Measurements from ENCODE around the gene JUN. TPM values are rescaled to one million over a fixed set of nuclear protein-coding genes. Genes with fewer than 3 reads are reported as not detected.

The JUN gene
- total RNA-seq, 1 experiment from 2014 or later = 4.1 TPM

DNA sequence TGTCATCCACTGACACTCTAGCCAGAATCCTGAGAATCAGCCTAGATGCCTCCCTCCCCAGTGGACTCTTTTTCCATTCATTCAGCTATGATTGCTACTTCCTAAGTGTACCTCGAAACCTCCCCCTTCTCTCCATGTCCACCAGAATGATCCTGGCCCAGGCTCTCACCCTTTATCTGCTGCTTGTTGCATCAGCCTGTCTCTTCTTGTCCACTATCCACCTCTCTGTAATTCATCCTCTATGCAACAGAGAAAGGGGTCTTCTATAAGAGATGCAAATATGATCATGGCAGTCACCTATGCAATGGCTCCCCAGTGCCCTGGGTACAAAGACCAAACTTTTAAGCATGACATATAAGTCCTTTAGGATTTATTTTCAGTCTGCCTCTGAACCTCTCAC is 37.7 kb downstream of the JUN start:
- in situ Hi-C loops (cut with HindIII; ENCODE audit: low pct_unique_long_range_greater_than_20kb, low sequenced_read_pairs) = no loop called here

DNA sequence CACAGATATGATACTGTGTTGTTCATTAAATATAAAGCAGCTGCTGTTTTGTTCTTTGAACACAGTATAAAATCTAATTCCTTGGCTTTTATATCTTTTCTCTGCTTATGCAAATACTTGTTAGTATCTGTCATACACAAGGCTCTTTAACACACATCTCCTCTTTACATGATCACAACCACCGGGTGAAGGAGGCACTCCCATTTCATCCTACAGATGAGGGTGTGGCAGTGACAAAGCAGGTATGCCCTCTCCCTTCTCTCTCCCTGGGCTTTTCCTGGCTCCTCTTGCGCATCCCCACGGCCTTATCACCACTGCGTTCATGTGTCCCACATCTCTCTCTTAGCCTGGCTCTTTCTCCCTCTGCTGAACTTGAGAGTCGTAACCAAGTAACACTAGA is 38.2 kb downstream of the JUN start:
- no peak for DNase-seq (ENCODE audit: low read depth, low spot score)
- in situ Hi-C loops (cut with HindIII; ENCODE audit: low pct_unique_long_range_greater_than_20kb, low sequenced_read_pairs) = no loop called here

More for the DNA sequence above, 37.7 kb downstream of the JUN start:
- DNase-seq (ENCODE audit: low read depth, low spot score) = no peak

DNA sequence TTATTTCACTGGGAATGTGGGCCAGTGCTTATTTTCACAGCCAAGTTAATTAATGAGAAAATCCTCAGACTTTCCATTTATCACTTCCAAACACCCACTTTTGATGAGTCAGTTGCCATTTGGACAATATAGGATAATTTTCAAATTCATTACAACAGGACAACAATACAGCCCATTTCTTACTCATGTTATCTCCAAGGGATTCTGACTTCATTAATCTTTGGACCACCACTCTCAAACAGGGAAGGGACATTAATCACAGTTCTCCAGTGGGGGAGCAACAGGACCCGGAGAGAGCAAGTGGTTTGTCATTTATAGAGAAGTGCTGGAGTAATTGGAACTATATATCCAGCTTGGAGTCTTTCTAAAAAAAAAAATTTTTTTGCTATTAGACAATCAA is 38.7 kb downstream of the JUN start:
- no peak for DNase-seq (ENCODE audit: low read depth, low spot score)
- in situ Hi-C loops (cut with HindIII; ENCODE audit: low pct_unique_long_range_greater_than_20kb, low sequenced_read_pairs) = no loop called here

DNA sequence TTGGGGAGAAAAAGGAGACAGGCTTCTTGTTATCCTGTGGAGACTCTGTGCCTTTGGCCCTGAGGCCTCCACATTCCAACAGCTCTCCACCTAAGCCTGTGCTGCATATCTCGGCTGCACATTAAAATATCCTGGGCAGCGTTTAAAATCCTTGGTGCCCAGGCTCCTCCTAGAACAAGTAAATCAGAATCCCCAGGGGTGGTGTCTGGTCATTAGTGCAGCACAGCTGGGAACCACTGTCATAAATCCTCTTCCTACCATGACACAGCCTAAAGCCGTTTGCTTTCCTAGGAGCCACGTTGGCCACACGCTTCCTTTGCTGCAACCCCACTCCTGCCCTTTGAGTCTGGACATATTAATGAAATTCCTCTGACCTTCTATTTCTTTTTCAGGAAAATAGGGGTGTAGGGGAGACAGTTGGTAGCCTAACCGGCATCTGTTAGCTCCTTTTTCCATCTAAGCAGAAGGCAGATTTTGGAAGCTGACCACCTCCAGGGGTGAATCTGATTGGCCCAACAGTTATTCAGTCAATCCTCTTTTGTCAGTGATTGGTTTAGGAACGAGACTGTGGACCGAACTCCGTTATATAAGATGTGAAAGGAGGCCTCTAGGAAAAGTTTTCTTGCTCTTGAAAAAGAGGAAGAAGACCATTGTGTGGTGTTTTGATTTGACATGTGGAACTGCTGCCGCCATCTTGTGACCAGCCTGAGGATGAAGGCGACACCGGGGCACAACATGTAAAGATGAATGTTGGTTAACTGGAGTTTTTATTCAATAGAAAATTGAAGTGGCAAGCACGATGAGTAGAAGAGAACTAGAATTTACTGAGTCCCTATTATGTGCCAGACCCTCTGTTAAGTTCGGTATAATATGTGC is 41.9 kb downstream of the JUN start:
- in situ Hi-C loops (cut with HindIII; ENCODE audit: low pct_unique_long_range_greater_than_20kb, low sequenced_read_pairs) = no loop called here
- DNase-seq (ENCODE audit: low read depth, low spot score) = no peak

DNA sequence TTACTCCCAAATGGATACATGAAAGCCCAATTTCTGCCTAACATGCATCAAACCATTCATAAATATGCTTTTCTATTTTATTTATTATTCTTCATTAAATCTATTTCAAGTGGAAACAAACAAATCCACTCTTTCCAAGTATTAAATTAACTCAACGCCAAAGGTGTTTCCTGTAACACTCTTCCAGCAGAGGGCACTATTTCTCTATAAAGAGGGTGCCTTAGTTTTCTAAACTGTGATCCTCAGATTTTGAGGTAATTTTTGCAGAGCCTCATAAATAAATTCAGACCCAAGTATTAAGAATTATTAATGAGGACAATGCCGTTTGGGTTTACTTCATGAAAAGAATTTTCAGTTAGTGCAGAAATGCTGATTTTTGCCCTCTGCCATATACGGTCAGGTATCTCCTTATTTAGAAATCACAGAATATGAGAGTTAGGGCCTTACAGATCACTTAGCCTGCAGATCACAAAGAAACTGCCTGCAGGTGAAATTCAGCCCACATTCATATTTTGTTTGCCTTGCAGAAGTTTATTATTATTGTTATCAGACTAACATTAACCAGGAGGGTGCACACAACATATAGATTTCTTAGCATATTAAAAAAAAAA is 43.9 kb downstream of the JUN start:
- DNase-seq (ENCODE audit: low read depth, low spot score) = peak; percentile 68
- in situ Hi-C loops (cut with HindIII; ENCODE audit: low pct_unique_long_range_greater_than_20kb, low sequenced_read_pairs) = no loop called here

DNA sequence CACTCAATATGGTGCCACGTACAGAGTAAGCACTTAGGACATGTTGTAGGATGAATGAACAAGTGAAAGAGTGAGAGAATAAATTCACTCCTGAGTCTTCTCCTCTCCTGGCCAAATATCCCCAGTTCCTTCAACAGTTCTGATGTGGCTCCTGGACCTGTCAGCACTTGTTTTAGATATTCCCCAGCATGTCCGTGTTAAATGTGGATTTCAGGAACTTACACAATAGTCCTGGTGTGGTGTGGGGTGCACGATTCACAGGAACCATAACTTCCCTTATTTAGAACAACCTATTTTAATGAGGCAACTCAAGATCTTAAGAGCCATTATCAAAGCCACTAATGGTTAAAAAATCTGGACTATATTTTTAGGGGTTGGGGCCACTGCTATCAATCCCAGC is 45.0 kb downstream of the JUN start:
- DNase-seq (ENCODE audit: low read depth, low spot score) = no peak
- in situ Hi-C loops (cut with HindIII; ENCODE audit: low pct_unique_long_range_greater_than_20kb, low sequenced_read_pairs) = no loop called here

DNA sequence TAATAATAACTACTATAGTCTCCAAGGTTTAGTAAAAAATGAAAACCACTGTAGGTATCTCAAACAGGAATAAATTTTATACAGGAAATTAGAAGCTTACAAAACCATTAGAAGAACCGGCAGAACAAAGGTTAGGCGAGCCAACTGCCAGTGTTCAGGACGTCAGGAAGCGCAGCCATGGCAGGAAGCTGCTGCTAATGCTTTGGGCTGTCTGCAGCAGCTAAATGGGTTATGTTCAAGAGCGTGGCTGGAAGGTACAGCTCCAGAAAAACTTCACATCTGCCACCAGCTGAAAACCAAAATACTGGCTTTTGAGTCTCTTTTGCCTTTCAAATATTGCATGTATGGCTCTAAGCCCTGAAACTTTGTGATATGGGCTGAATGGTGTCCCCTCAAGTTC is 48.3 kb downstream of the JUN start:
- DNase-seq (ENCODE audit: low read depth, low spot score) = no peak
- in situ Hi-C loops (cut with HindIII; ENCODE audit: low pct_unique_long_range_greater_than_20kb, low sequenced_read_pairs) = no loop called here

DNA sequence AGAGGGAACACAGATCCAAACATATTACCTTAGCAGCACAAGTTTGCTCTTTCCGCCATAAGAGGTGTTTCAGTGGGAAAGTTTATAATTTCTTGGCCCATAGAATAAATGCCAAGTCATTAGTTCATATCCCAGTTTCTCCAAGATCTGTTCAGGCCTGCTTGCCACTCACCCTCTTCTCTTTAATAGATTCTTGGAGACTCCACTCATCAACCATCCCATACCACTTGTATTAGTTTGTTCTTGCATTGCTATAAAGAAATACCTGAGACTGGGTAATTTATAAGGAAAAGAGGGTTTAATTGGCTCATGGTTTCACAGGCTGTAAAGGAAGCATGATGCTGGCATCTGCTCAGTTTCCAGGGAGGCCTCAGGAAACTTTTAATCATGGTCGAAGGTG is 49.2 kb downstream of the JUN start:
- no peak for DNase-seq (ENCODE audit: low read depth, low spot score)
- in situ Hi-C loops (cut with HindIII; ENCODE audit: low pct_unique_long_range_greater_than_20kb, low sequenced_read_pairs) = no loop called here

DNA sequence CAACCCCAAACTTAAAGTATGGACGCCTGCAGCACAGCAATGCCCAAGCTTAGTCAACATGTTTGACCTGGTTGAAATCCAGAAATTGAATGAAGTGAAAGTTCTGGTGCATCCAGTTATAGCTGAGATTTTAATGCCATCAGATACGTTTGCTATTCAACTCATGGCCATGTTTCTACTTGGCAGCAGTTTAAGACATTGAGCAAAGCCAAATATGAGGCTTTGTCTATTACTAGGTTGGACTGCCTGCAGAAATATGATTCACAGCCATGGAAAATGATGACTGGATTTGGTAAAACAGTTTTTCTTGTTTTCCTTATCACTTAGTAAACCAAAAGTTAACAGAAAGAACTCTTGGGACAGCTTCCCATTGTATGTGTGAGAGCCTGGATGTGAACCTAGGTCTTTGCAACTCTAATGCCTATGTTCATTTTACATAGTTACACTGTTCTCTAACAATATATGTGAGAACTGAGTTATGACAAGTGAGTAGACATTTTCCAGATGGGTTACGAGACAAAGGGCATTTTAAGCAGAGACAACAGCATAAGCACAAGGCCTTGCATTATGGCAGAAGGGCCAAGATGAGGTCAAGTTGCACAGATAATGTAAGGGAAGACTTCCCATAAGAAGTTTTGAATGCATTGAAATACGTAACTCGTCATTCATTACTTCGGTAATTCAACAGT is 51.6 kb downstream of the JUN start:
- in situ Hi-C loops (cut with HindIII; ENCODE audit: low pct_unique_long_range_greater_than_20kb, low sequenced_read_pairs) = no loop called here
- DNase-seq (ENCODE audit: low read depth, low spot score) = no peak

Other genes starting within 250 kb of the JUN start
- 45.5 and 51.2 TPM in 2 replicates for gene OMA1, start 237.3 kb downstream of the JUN start, total RNA-seq (2014; rRNA removed; shearing (Covaris generic))
- gene TACSTD2, start 206.8 kb downstream of the JUN start, total RNA-seq (2014; rRNA removed; shearing (Covaris generic)) = not detected in 2 replicates
- gene MYSM1, start 84.0 kb downstream of the JUN start, total RNA-seq (2014; rRNA removed; shearing (Covaris generic)) = 21.5 and 22.1 TPM in 2 replicates